Activated CD4-positive, alpha-beta memory T cell treated with anti-CD3 and anti-CD28 coated beads for 36 hours (primary cell): ENCODE data around the gene AUH. TPM values are rescaled to one million over a fixed set of nuclear protein-coding genes. Genes with fewer than 3 reads are reported as not detected.
"Not testable (repeated sequence)": the region's sequence is repeated elsewhere in the genome, so short reads cannot be mapped to it uniquely, and the experiment has no call there.

ENCODE experiments used
- CTCF ChIA-PET: fragments of 350-600 bp; sonication (Branson Sonifier 250); formaldehyde crosslinking; loops from one replicate; lab custom pipeline; 2021; ENCODE audit warnings: antibody characterized with exemption, inconsistent platforms; lab: Charles Lee
- POLR2A ChIA-PET: fragments of 350-600 bp; sonication (Branson Sonifier 250); formaldehyde crosslinking; loops from one replicate; lab custom pipeline; 2021; ENCODE audit warnings: antibody characterized with exemption; lab: Charles Lee
- DNase-seq: peaks from one replicate; pipeline ENCODE4 v3.0.0-alpha.2; 2020
- H3K27ac Mint-ChIP-seq: one replicate; pipeline ENCODE4 v1.8.0; 2021; ENCODE audit warnings: mixed read lengths
- H3K27me3 Mint-ChIP-seq: one replicate; pipeline ENCODE4 v1.8.0; 2021; ENCODE audit warnings: mixed read lengths
- H3K36me3 Mint-ChIP-seq: one replicate; pipeline ENCODE4 v1.8.0; 2021; ENCODE audit warnings: mixed read lengths
- H3K4me1 Mint-ChIP-seq: one replicate; pipeline ENCODE4 v1.8.0; 2021; ENCODE audit warnings: low read depth, mixed read lengths
- H3K4me3 Mint-ChIP-seq: one replicate; pipeline ENCODE4 v1.8.0; 2021; ENCODE audit warnings: mild to moderate bottlenecking, mixed read lengths
- H3K9me3 Mint-ChIP-seq: one replicate; pipeline ENCODE4 v1.8.0; 2021; ENCODE audit warnings: mixed read lengths
- intact Hi-C: fragments of 100-400 bp; cut with micrococcal nuclease; formaldehyde crosslinking; loops from one replicate; pipeline ENCODE4 v1.15.1; 2023
- total RNA-seq, 2 experiments: library from RNA; stranded (reverse); gene quantifications; one replicate each; pipeline ENCODE4 v1.2.3, GENCODE V29; 2021

AUH gene
- total RNA-seq, 2 experiments from 2014 or later: 38.8 to 40.9 TPM

GRCh38 chr9:91376239-91376638 lies 14.5 kb upstream of the AUH start:
- peak overlapping the region; percentile 34 for H3K27ac Mint-ChIP-seq
- H3K9me3 Mint-ChIP-seq: peaks cover 4% of the 10 kb centered on the region
- CTCF ChIA-PET: no interaction called here
- peaks cover 4% of the 10 kb centered on the region for H3K27me3 Mint-ChIP-seq
- no peak overlapping the region for H3K4me3 Mint-ChIP-seq
- intact Hi-C loops: no loop called here
- DNase-seq: no peak
- no peaks in the 10 kb centered on the region for H3K36me3 Mint-ChIP-seq
- peaks cover 4% of the 10 kb centered on the region for H3K4me1 Mint-ChIP-seq
- POLR2A ChIA-PET: no interaction called here

- intact Hi-C loops: no loop called here
- H3K36me3 Mint-ChIP-seq: no peaks in the 10 kb centered on the region
- peaks cover 4% of the 10 kb centered on the region for H3K4me1 Mint-ChIP-seq
- ChIA-PET CTCF (no interaction called here), POLR2A (no interaction called here)
- peaks cover 4% of the 10 kb centered on the region for H3K27me3 Mint-ChIP-seq
- H3K27ac Mint-ChIP-seq: no peak overlapping the region
- peaks cover 4% of the 10 kb centered on the region for H3K9me3 Mint-ChIP-seq
- no peak overlapping the region for H3K4me3 Mint-ChIP-seq
- DNase-seq: no peak
These were observed 13.2 kb upstream of the AUH start for GRCh38 chr9:91374939-91375338.

- ChIA-PET POLR2A (no interaction called here), CTCF (no interaction called here)
- Mint-ChIP-seq H3K4me3 (no peak overlapping the region), H3K9me3 (no peaks in the 10 kb centered on the region), H3K27me3 (peaks cover 9% of the 10 kb centered on the region), H3K27ac (no peak overlapping the region), H3K4me1 (peaks cover 4% of the 10 kb centered on the region), H3K36me3 (no peaks in the 10 kb centered on the region)
- DNase-seq: no peak
- intact Hi-C loops: no loop called here
These were observed 10.2 kb upstream of the AUH start for GRCh38 chr9:91371894-91372293.

- DNase-seq, H3K36me3 Mint-ChIP-seq, H3K27me3 Mint-ChIP-seq, POLR2A ChIA-PET, H3K9me3 Mint-ChIP-seq, H3K4me1 Mint-ChIP-seq, H3K27ac Mint-ChIP-seq, H3K4me3 Mint-ChIP-seq, intact Hi-C loops, CTCF ChIA-PET: not testable (repeated sequence)
These were observed 8.3 kb upstream of the AUH start for GRCh38 chr9:91370006-91370405.

- POLR2A ChIA-PET: no interaction called here
- Mint-ChIP-seq H3K4me3 (no peak overlapping the region), H3K4me1 (peaks cover 19% of the 10 kb centered on the region), H3K9me3 (no peaks in the 10 kb centered on the region), H3K27ac (no peak overlapping the region), H3K36me3 (peaks cover 13% of the 10 kb centered on the region), H3K27me3 (peaks cover 6% of the 10 kb centered on the region)
- CTCF ChIA-PET: no interaction called here
- no peak for DNase-seq
- intact Hi-C loops: no loop called here
These were observed 3.0 kb upstream of the AUH start for GRCh38 chr9:91364702-91365101.

- H3K4me1 Mint-ChIP-seq: peaks cover 26% of the 10 kb centered on the region
- no peak for DNase-seq
- CTCF ChIA-PET: no interaction called here
- intact Hi-C loops: no loop called here
- peaks cover 6% of the 10 kb centered on the region for H3K27me3 Mint-ChIP-seq
- no peak overlapping the region for H3K27ac Mint-ChIP-seq
- POLR2A ChIA-PET: interaction anchor here (0.5 kb wide), 1 partner anchor 352 kb away, joined by 4 read pairs; no protein-coding TSS in a partner anchor
- peaks cover 15% of the 10 kb centered on the region for H3K36me3 Mint-ChIP-seq
- H3K9me3 Mint-ChIP-seq: no peaks in the 10 kb centered on the region
- no peak overlapping the region for H3K4me3 Mint-ChIP-seq
These were observed 2.3 kb upstream of the AUH start for GRCh38 chr9:91364005-91364404.

- Mint-ChIP-seq H3K4me1 (peaks cover 44% of the 10 kb centered on the region), H3K9me3 (no peaks in the 10 kb centered on the region), H3K27me3 (no peaks in the 10 kb centered on the region), H3K27ac (peak overlapping the region; percentile 67), H3K36me3 (peaks cover 29% of the 10 kb centered on the region), H3K4me3 (peak overlapping the region; percentile 72)
- intact Hi-C loops: no loop called here
- ChIA-PET CTCF (interaction anchor here (0.6 to 1.1 kb wide), 2 partner anchors 208 to 329 kb away, joined by 3 to 5 read pairs; no protein-coding TSS in a partner anchor), POLR2A (interaction anchor here (0.6 to 5.5 kb wide), 6 partner anchors 12 to 262 kb away, joined by 3 to 83 read pairs (median 4); partner anchors contain the start of gene NFIL3)
- DNase-seq: no peak
These were observed 413 bp upstream of the AUH start for GRCh38 chr9:91362051-91362611.

- ChIA-PET POLR2A (interaction anchor here (0.8 to 5.5 kb wide), 14 partner anchors 11 to 323 kb away, joined by 3 to 83 read pairs (median 4); partner anchors contain the start of gene NFIL3), CTCF (interaction anchor here (1.0 to 3.5 kb wide), 5 partner anchors 35 to 327 kb away, joined by 3 to 13 read pairs (median 4); no protein-coding TSS in a partner anchor)
- peak overlapping the region; percentile 95 for H3K27ac Mint-ChIP-seq
- peak overlapping the region; percentile 96 for H3K4me3 Mint-ChIP-seq
- H3K27me3 Mint-ChIP-seq: no peaks in the 10 kb centered on the region
- peaks cover 42% of the 10 kb centered on the region for H3K36me3 Mint-ChIP-seq
- no peaks in the 10 kb centered on the region for H3K9me3 Mint-ChIP-seq
- no peak for DNase-seq
- peaks cover 55% of the 10 kb centered on the region for H3K4me1 Mint-ChIP-seq
- intact Hi-C loops: no loop called here
These were observed 997 bp downstream of the AUH start for GRCh38 chr9:91360551-91361290.

- CTCF ChIA-PET: interaction anchor here (0.9 to 3.5 kb wide), 9 partner anchors 35 to 445 kb away, joined by 3 to 13 read pairs (median 4); no protein-coding TSS in a partner anchor
- no peaks in the 10 kb centered on the region for H3K9me3 Mint-ChIP-seq
- H3K4me1 Mint-ChIP-seq: peaks cover 62% of the 10 kb centered on the region
- intact Hi-C loops: loop anchor here (1.0 to 2.0 kb wide), 10 partner anchors 11 to 289 kb away; no protein-coding TSS in a partner anchor
- peak; percentile 39 for DNase-seq
- peak overlapping the region; percentile 96 for H3K4me3 Mint-ChIP-seq
- peak overlapping the region; percentile 95 for H3K27ac Mint-ChIP-seq
- H3K27me3 Mint-ChIP-seq: no peaks in the 10 kb centered on the region
- POLR2A ChIA-PET: interaction anchor here (0.6 to 5.5 kb wide), 15 partner anchors 10 to 289 kb away, joined by 3 to 83 read pairs (median 5); partner anchors contain the start of gene NFIL3
- peaks cover 50% of the 10 kb centered on the region for H3K36me3 Mint-ChIP-seq
These were observed 1.8 kb downstream of the AUH start for GRCh38 chr9:91359734-91360470.

- peak overlapping the region; percentile 96 for H3K4me3 Mint-ChIP-seq
- H3K4me1 Mint-ChIP-seq: peaks cover 68% of the 10 kb centered on the region
- H3K27ac Mint-ChIP-seq: peak overlapping the region; percentile 95
- H3K9me3 Mint-ChIP-seq: no peaks in the 10 kb centered on the region
- ChIA-PET POLR2A (interaction anchor here (0.7 to 5.5 kb wide), 17 partner anchors 9 to 1233 kb away, joined by 3 to 83 read pairs (median 6); partner anchors contain the start of gene NFIL3), CTCF (interaction anchor here (0.9 to 3.5 kb wide), 8 partner anchors 9 to 444 kb away, joined by 4 to 13 read pairs (median 6); no protein-coding TSS in a partner anchor)
- no peaks in the 10 kb centered on the region for H3K27me3 Mint-ChIP-seq
- no peak for DNase-seq
- H3K36me3 Mint-ChIP-seq: peaks cover 57% of the 10 kb centered on the region
- intact Hi-C loops: loop anchor here (1.0 to 2.0 kb wide), 10 partner anchors 10 to 288 kb away; no protein-coding TSS in a partner anchor
These were observed 2.6 kb downstream of the AUH start for GRCh38 chr9:91359083-91359482.

- peaks cover 68% of the 10 kb centered on the region for H3K36me3 Mint-ChIP-seq
- CTCF ChIA-PET: interaction anchor here (0.6 to 1.2 kb wide), 2 partner anchors 58 to 304 kb away, joined by 3 read pairs; no protein-coding TSS in a partner anchor
These were observed 6.8 kb downstream of the AUH start for GRCh38 chr9:91354881-91355280.

More at GRCh38 chr9:91354881-91355280, 6.8 kb downstream of the AUH start:
- peaks cover 59% of the 10 kb centered on the region for H3K4me1 Mint-ChIP-seq
- POLR2A ChIA-PET: interaction anchor here (1.2 kb wide), 1 partner anchor 70 kb away, joined by 3 read pairs; no protein-coding TSS in a partner anchor
- DNase-seq: no peak
- H3K9me3 Mint-ChIP-seq: no peaks in the 10 kb centered on the region
- intact Hi-C loops: no loop called here
- peak overlapping the region; percentile 21 for H3K27ac Mint-ChIP-seq
- no peak overlapping the region for H3K4me3 Mint-ChIP-seq
- no peaks in the 10 kb centered on the region for H3K27me3 Mint-ChIP-seq
